AG09309 (cell line): ENCODE data around the gene PIK3C2G.
"Not testable (repeated sequence)": the region's sequence is repeated elsewhere in the genome, so short reads cannot be mapped to it uniquely, and the experiment has no call there.

Experiments
- DNase-seq: peaks from one replicate; pipeline ENCODE4 v3.0.0-alpha.2; 2010; ENCODE audit warnings: low read depth
- H3K4me3 ChIP-seq: 2 replicates; pipeline ENCODE4 v1.5.1; 2011; ENCODE audit warnings: mild to moderate bottlenecking, low read depth, low read length, moderate library complexity; ENCODE audit not compliant: control insufficient read depth
- TF ChIP-seq, protein P1 (sequence below): IDR thresholded peaks from 2 replicates; pipeline ENCODE4 v1.5.1; 2011; ENCODE audit warnings: mild to moderate bottlenecking, low read depth, low read length, inconsistent platforms; ENCODE audit not compliant: insufficient read depth, control insufficient read depth; ENCODE audit errors: missing control alignments

Gene PIK3C2G

GRCh38 chr12:18242380-18243089 lies 18.8 kb upstream of the PIK3C2G start:
- TF ChIP-seq, protein P1, sequence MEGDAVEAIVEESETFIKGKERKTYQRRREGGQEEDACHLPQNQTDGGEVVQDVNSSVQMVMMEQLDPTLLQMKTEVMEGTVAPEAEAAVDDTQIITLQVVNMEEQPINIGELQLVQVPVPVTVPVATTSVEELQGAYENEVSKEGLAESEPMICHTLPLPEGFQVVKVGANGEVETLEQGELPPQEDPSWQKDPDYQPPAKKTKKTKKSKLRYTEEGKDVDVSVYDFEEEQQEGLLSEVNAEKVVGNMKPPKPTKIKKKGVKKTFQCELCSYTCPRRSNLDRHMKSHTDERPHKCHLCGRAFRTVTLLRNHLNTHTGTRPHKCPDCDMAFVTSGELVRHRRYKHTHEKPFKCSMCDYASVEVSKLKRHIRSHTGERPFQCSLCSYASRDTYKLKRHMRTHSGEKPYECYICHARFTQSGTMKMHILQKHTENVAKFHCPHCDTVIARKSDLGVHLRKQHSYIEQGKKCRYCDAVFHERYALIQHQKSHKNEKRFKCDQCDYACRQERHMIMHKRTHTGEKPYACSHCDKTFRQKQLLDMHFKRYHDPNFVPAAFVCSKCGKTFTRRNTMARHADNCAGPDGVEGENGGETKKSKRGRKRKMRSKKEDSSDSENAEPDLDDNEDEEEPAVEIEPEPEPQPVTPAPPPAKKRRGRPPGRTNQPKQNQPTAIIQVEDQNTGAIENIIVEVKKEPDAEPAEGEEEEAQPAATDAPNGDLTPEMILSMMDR, result no peak
- no peak overlapping the region for H3K4me3 ChIP-seq
- no peak for DNase-seq

- no peak for DNase-seq
- TF ChIP-seq, protein P1, result no peak
- H3K4me3 ChIP-seq, result no peak overlapping the region
Measured at GRCh38 chr12:18243238-18243637, 18.1 kb upstream of the PIK3C2G start.

DNA sequence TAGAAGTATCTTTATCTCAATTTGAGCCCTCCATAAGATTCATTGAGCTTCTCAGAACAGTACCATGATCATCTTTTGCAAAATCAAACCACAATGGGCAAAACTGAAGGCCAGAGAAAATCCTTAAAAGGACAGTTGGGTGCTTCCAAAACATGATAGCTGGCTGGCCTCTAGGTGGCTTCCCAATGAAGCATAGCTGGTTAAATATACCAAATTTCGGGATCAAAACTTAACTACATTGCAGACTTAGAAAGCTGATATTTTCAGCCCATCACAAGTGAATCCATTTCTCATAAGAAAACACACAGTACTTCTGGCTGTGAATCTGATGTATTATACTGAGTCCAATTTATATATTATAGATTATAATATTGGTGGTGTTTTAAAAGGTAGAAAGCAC lies 15.3 kb upstream of the PIK3C2G start:
- no peak overlapping the region for H3K4me3 ChIP-seq
- no peak for DNase-seq

GRCh38 chr12:18250313-18250916 lies 10.9 kb upstream of the PIK3C2G start:
- H3K4me3 ChIP-seq, result no peak overlapping the region
- DNase-seq, result peak; percentile 34

More for the DNA sequence above, 15.3 kb upstream of the PIK3C2G start:
- TF ChIP-seq, protein P1, result peak; percentile 39

GRCh38 chr12:18254081-18254480 lies 7.2 kb upstream of the PIK3C2G start:
- TF ChIP-seq, protein P1, result no peak
- no peak for DNase-seq
- H3K4me3 ChIP-seq, result no peak overlapping the region

More at GRCh38 chr12:18250313-18250916, 10.9 kb upstream of the PIK3C2G start:
- TF ChIP-seq, protein P1, result peak; percentile 65

GRCh38 chr12:18255004-18255403 lies 6.3 kb upstream of the PIK3C2G start:
- DNase-seq, H3K4me3 ChIP-seq: not testable (repeated sequence)

- no peak overlapping the region for H3K4me3 ChIP-seq
- TF ChIP-seq, protein P1, result no peak
- no peak for DNase-seq
Measured at GRCh38 chr12:18257251-18257650, 4.1 kb upstream of the PIK3C2G start.
